Islet of Langerhans (tissue), 1 donor: Measurements from ENCODE around the gene CCDC50.

Source experiments
- FAIRE-seq: peaks from one replicate; lab custom pipeline; 2011; peaks lifted over from hg19 to GRCh38; lab: Jason Lieb, UNC

Gene CCDC50

DNA sequence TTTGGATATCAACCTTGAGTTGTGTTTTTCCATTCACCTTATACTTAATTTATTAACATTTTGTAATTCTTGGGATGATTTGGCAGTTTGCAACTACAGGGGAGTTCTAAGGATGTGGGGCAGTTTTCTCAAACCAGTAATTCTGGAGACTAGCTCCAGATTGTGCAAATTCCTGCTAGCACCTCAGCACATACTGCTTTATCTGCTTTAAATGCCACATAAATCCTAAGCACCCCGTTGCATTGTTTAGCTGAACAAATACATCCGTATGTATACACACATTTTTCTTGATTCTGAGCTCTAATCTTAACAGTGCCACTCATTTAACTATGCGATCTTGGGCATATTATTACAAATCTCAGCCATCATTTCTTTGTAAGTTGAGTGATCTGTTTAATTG lies 18.0 kb downstream of the CCDC50 start:
- no peak for FAIRE-seq

DNA sequence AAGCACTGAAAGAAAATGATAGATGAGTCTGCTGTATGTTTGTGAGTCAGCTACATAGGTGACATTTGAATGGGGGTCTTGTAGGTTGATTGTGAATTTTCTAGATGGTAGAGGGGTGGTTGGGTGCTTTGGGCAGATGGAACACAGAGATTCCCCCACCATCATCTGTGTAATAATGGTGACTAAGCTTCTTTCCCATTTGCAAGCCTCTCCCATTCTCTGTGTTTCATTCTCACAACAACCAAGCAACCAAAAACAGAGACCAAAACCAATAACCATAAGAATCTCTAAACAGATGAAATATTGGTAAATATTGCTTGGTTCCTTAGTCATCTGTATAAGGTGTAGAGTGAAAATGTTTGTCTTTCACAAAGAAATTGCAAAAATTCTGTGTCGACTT lies 18.9 kb downstream of the CCDC50 start:
- no peak for FAIRE-seq

GRCh38 chr3:191350396-191351090 lies 21.3 kb downstream of the CCDC50 start:
- FAIRE-seq, result no peak

- no peak for FAIRE-seq
Observed at GRCh38 chr3:191352014-191352413, 22.8 kb downstream of the CCDC50 start.

DNA sequence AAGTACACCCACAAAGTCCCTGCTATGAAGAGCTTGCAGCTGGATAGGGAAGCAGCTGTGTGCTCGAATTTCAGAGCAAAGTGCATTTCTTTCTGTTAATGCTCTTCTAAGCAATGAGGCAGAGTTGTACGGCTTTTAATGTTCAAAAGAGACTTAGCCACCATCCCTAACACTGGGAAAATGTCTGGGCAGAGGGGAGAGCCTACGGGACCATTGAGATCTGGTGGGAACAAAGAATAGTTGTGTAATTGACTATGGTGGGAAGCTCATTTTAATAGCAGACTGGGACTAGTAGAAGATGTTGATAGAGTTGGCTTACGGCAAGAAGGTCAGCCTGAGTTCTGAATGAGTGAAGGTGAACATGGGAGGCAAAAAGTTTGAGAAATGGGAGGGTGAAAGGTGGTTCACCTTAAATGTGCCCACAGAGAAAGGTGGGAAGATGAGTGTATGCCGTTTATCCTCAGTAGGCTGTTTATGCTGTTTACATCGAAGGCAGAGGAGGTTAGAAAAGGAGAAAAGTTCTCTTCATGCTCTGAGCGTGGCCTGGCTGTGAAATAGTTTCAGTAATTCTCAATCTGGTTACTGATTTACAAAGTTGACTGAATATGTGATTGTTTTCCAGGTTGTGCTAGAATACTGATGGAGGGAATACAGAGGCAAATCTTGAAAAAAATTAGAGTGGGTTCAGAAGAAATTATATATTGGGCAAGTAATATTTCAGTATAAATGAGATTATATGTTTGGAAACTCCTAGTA lies 24.0 kb downstream of the CCDC50 start:
- FAIRE-seq, result no peak

- no peak for FAIRE-seq
Observed at GRCh38 chr3:191355406-191355805, 26.2 kb downstream of the CCDC50 start.

DNA sequence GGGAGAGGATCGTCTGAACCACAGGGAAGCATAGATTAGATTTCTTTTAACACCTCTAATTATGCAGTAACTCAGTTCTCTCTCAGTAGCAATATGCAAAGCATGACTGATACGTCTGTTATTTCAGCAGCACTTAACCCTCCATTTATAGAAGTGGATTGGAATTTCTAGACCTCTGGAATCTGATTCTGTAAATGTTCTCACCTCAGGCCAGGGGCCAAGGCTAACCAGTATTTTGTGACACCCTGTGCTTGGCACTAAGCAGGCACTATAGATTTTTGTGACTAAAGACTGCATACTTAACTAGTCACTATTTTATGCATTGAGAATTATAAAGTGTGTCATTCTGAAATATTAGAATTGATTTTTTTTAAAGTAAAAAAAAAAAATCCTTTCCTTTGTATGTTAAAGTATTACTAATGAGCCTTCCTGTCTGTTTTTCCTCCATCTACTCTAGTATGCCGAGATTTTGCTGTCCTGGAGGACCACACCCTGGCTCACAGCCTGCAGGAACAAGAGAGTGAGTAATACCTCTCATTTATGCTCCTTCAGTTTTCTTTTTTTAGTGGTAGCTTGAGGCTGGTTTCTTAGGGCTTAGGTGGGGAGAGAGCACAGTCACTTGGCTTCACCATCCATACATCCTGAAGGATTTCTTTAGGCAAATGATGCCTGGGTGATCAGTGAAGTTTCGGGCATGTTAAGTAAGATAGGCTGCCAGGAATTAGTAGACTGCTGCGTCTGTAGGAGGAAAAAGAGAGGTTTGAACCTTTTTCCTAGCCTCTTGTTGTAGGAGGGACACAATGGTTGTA lies 27.6 kb downstream of the CCDC50 start:
- FAIRE-seq, result no peak

- FAIRE-seq, result no peak
Observed at GRCh38 chr3:191357909-191358308, 28.7 kb downstream of the CCDC50 start.

DNA sequence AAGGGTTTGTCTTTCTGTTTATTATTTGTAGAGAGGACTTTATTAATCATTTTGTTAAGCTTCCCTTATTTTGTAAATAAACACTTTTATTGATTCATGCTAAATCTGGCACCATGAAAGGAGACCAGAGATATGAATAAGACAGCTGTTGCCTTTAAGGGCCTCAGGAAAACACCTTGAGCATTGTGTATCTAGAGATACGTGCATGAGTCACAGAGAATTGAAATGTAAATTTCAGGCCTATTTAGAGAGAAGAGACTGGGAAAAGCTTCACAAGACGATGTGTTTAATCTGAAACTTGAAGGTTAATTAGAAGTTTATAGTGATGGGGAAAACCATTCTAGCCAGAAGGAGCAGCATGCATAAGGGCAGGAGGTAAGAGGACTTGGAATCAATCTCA lies 29.7 kb downstream of the CCDC50 start:
- FAIRE-seq, result no peak

DNA sequence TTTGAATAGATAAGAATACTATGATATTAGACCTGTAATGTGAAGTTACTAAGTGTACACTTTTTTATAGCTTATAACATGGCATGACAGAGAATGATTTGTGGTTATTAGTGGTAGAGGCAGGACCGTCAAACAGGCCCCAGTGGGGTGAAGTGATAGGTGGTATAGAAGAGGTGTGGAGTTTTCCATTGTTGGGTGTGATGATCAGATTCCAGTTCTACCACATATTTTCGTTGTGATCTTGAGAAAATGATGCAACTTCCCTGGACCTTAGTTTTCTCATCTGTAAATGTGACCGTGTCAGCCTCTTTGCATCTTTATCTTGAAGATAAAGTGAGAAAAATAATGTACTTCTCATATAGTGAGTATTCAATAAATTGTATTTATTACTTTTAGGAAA lies 31.4 kb downstream of the CCDC50 start:
- no peak for FAIRE-seq

DNA sequence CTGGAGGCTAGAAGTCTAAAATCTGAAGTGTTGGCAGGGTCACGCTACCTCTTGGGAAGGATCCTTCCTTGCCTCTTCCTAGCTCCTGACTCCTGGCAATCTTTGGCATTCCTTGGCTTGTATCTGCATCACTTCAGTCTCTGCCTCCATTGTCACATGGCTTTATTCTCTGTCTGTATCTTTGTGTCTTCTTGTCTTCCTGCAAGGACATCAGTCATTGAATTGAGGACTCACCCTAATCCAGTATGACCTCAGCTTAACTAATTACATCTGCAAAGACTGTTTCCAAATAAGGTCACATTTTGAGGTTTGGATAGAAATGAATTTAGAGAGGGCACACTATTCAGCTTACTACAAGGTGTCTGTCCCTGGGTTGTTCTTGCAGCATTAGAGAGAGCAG lies 32.3 kb downstream of the CCDC50 start:
- FAIRE-seq, result no peak

DNA sequence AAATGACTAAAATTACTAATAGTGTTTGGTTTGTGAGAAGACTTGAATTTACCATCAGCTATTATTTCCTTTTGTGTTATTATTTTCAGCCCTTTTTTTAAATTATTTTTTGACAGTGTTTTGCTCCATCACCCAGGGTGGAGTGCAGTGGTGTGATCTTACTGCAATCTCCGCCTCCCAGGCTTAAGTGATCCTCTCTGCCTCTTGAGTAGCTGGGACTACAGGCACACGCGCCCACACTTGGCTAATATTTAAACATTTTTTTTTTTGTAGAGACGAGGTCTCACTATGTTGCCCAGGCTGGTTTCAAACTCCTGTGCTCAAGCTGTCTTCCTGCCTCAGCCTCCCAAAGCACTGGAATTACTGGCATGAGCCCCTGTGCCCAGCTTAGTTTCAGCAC lies 32.8 kb downstream of the CCDC50 start:
- FAIRE-seq, result no peak

GRCh38 chr3:191362524-191363090 lies 33.4 kb downstream of the CCDC50 start:
- FAIRE-seq, result no peak

- no peak for FAIRE-seq
Observed at GRCh38 chr3:191363221-191363620, 34.0 kb downstream of the CCDC50 start.

GRCh38 chr3:191366675-191367074 lies 37.5 kb downstream of the CCDC50 start:
- FAIRE-seq, result no peak

DNA sequence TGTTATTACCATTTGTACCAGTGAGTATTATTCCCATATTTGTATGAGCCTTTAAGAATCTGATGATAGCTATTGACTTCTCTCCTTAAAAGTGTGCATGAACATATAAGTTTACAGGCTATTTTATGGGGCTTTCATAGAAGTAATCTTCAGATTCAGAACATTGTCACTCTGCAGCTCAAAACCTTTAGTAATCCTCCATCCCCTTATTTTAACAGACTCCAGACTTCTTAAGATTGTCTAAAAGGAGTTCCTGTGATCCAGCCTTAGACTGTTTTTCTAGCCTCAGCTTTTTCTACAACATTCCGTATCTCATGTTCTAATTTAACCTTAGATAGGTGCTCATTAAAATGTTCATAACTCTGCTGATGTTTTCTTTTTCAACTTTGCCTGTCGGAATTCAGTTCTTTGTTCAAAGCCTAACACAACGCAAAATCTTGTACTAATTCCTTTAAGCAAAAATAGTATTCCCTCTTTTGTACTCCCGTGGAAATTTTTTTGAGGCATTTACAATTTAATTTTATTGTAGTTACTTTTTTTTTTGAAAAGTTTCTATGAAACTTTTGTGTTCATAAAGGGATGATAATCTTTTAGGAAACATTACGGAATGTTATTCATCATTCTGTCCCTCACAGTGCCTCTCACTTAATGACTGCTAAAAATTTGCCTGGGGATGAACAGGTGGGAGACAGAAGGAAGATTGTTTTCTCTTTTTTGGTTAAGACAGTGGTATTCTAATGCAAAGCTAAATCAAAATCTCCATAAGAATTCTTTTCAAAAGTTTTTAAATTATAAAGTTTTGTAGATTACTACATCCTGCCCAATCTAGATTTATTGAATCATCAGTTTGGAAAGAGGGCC lies 39.8 kb downstream of the CCDC50 start:
- FAIRE-seq, result no peak

- FAIRE-seq, result no peak
Observed at GRCh38 chr3:191369616-191370010, 40.4 kb downstream of the CCDC50 start.

- FAIRE-seq, result no peak
Observed at GRCh38 chr3:191372122-191372521, 42.9 kb downstream of the CCDC50 start.

DNA sequence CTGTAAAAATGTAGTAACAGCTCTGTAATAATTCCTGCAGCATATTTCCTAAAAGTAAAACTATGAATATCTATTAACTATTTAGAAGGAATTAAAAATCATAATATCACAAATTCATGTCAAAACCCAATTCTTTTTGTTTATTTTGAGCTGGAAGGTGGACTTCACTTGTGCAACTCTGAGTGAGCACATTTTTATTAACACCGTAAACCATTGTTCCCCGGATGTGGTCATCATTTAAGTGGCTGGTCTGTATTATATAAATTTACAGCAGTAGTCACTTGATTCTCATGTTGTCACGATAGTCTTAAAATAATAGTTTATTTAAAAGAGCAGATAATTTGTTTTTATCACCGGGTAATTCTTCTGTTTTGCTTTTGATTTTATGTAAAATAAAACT lies 44.1 kb downstream of the CCDC50 start:
- FAIRE-seq, result no peak

DNA sequence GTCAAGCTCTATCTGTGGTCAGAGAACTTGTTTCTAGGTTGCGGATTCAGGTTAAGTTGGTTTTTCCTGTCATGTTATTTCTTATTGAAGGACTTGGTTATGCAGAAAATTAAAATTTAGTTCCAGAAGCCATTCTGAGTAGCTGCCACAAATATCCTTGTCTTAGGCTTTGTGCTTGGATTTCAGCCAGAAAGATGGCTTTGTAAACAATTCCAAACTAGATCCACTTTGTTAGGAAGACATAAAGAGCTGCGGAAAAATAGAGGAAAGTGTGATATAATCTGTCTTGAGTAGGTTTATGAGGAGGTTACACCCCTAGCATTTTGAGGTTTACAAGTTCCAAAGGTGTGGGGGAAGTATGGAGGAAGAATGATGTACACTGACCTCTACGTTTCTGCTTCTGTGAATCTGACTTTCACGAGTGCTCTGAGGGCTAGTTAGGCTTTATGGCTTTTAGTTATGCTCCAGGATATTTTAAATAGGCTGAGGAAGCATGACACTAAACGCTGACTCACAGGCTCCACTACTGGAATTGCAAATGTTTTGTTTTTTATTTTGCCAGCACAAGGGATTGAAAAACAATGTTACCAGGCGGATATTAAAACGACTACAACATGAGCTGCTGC lies 47.4 kb downstream of the CCDC50 start:
- no peak for FAIRE-seq

GRCh38 chr3:191378142-191378812 lies 49.1 kb downstream of the CCDC50 start:
- no peak for FAIRE-seq
